Coronary artery (tissue), 2 donors: ENCODE results near the gene SELENOM.
"Not testable (repeated sequence)": the region's sequence is repeated elsewhere in the genome, so short reads cannot be mapped to it uniquely, and the experiment has no call there.

ENCODE experiments used
- DNase-seq: peaks from one replicate; pipeline ENCODE4 v3.0.0-alpha.2; 2017; ENCODE audit warnings: low spot score
- H3K27ac ChIP-seq, 2 donors: fragments of 200-600 bp; sonication (generic); one replicate each; pipeline ENCODE4 v1.5.1; 2016 to 2019
- H3K4me3 ChIP-seq: fragments of 200-600 bp; sonication (generic); 2 replicates; pipeline ENCODE4 v1.5.1; 2016; ENCODE audit warnings: mild to moderate bottlenecking, moderate library complexity
- TF ChIP-seq, protein P1 (sequence below): fragments of 200-600 bp; sonication (generic); IDR thresholded peaks from one replicate; pipeline ENCODE4 v1.5.1; 2019; ENCODE audit warnings: antibody characterized with exemption

Gene SELENOM

GRCh38 chr22:31082606-31083376 lies 24.6 kb downstream of the SELENOM start:
- Histone ChIP-seq H3K4me3 (peak overlapping the region; percentile 81), H3K27ac (peak overlapping the region; percentile 94 to 98)
- TF ChIP-seq, protein P1, sequence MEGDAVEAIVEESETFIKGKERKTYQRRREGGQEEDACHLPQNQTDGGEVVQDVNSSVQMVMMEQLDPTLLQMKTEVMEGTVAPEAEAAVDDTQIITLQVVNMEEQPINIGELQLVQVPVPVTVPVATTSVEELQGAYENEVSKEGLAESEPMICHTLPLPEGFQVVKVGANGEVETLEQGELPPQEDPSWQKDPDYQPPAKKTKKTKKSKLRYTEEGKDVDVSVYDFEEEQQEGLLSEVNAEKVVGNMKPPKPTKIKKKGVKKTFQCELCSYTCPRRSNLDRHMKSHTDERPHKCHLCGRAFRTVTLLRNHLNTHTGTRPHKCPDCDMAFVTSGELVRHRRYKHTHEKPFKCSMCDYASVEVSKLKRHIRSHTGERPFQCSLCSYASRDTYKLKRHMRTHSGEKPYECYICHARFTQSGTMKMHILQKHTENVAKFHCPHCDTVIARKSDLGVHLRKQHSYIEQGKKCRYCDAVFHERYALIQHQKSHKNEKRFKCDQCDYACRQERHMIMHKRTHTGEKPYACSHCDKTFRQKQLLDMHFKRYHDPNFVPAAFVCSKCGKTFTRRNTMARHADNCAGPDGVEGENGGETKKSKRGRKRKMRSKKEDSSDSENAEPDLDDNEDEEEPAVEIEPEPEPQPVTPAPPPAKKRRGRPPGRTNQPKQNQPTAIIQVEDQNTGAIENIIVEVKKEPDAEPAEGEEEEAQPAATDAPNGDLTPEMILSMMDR, result peak; percentile 67
- peak; percentile 90 for DNase-seq

DNA sequence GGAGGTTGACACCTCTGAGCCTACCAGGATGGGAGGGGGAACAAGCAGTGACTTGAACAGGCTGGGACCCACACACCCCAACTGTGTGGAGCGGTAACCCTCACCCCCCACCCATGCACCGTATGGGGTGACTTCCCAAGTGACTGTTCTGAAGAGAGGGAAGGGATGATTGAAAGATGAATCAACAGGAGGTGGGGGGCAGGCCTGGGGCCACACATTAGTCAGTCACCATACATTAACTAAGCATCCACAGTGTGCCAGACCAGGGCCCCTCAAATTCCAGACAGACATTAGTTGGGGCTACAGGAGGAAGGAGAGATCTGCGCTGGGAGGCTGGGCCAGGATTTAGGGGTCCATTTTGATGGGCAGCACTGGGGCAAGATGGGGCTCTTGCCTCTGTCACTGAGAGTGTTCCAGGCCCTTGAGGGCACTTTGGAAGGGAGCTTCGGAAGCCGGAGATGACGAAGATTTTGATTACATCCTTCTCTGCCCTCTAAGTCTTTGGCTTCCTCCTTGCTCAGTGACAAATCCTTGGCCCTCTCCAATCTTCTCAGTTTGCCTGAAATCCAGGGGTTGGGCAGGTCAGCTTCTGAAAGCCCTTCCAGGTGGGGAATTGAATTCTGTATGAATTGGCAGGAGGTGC lies 25.3 kb downstream of the SELENOM start:
- TF ChIP-seq, protein P1, result no peak
- DNase-seq, result peak; percentile 71
- peak overlapping the region; percentile 94 to 98 for H3K27ac ChIP-seq
- H3K4me3 ChIP-seq, result peak overlapping the region; percentile 81

DNA sequence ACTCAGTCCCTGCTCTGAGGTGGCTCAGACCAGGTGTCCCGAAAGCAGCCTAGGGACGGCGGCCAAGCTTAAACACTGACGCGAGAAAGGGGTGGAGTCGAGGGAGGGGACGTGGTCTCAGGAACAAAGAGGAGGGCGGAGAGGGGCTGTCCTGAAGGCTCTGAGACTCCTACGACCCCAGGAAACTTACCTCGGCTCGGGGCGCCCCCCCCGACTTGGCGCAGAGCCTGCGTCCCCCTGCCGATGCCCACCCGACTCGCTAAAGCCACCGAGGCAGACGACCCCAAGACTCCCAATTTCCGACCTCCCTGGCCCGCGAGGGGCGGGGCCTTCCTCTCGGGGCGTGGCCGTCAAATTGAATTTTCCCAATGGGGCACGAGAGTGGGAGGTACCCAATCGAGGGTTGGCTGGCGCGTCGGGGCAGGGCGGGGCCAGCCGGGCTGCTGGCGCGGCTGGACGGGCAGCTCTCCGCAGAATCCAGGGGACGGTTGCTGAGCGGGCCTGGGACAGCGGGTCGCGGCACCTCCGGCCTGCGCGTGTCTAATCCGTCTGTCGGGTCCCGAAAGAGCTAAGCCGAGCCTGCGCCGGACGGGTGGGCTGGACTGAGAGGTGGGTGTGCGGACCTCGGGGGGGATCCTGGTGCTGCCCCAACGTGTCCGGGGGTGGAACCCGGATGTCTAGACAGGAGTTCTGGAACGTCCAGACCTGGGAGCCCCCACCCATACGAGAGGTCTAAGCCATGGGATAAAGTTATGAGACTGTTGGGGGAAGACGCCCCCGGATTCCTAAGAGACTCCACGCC lies 26.3 kb downstream of the SELENOM start, which contains the start of gene SMTN:
Gene SMTN, plus strand, starts transcription at position 471 of the 802 bp plus-strand sequence. CDS start 1,941 bp downstream, outside the sequence.
- Histone ChIP-seq H3K4me3 (peak within 1 kb of the TSS; percentile 81), H3K27ac (peak within 1 kb of the TSS; percentile 94 to 98)
- DNase-seq, result peak; percentile 96
- TF ChIP-seq, protein P1, result no peak

DNA sequence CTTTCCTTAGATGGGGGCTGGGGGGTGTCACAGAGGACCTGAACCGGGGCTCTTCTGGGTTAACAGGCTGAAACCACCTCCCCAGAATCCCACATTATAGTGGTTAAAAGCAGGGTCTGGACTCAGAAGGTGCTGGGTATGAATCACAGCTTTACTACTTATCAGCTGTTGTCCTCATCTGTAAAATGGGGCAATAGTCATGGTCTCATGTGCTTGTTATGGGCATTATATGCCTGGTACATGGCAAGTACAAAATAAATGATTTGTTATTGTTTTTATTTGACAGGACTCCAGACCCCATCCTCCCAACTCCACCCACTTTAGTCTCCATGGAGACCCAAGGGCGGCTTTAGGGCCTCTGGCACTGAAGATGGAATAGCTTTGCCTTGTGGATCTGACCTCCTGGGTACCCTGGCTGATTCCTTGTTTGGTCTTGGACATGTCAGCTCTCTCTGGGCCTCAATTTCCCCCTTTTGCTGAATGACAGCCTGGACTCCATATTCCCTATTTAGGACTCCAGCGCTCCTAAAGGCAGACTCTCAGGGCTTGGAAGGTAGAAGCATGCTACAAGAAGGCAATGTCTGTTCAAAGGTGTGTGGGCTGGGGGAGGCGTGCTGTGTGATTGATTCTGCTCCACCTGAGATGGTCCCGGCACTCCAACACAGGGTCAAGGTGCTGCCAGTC lies 27.1 kb downstream of the SELENOM start:
- TF ChIP-seq, protein P1, result no peak
- no peak for DNase-seq
- peak overlapping the region; percentile 81 for H3K4me3 ChIP-seq
- peak overlapping the region; percentile 94 to 98 for H3K27ac ChIP-seq

DNA sequence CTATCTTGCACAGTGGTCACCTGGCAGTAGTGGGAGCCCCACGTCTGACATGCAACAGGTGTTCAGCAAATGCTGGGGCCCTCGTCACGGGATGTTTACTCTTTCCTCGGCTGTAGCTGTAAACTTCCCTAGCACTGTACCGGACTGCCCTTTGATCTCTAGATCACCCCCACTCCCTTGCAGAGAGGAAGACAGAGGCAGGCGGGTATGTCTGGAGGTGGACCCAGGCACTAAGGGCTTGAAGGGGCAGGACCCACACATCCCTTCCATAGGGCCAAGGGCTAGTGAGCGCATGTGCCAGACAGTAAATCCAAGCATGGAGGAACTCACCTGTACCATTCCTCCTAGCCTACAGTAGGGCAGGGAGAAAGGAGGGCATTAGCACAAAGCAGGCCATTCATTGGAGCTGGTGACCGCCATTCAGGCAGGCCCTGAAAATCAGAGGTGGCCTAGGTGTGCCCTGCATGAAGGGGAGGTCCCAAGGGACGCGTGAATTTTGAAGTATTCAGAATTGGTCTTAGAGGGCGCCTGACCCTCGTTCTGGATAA lies 28.2 kb downstream of the SELENOM start:
- TF ChIP-seq, protein P1, result no peak
- Histone ChIP-seq H3K27ac (no peak overlapping the region), H3K4me3 (no peak overlapping the region)
- no peak for DNase-seq

GRCh38 chr22:31078389-31078788 lies 29.0 kb downstream of the SELENOM start:
- not testable (repeated sequence) for DNase-seq, H3K4me3 ChIP-seq
- peak overlapping the region in 1 of 2 donors; percentile 21 for H3K27ac ChIP-seq
